Measurements from ENCODE around the gene UGT3A1. TPM values are rescaled to one million over a fixed set of nuclear protein-coding genes. Genes with fewer than 3 reads are reported as not detected.
"Not testable (repeated sequence)": the region's sequence is repeated elsewhere in the genome, so short reads cannot be mapped to it uniquely, and the experiment has no call there.

Gene UGT3A1
- total RNA-seq, 1 experiment from 2014 or later: 0.19 TPM

DNA sequence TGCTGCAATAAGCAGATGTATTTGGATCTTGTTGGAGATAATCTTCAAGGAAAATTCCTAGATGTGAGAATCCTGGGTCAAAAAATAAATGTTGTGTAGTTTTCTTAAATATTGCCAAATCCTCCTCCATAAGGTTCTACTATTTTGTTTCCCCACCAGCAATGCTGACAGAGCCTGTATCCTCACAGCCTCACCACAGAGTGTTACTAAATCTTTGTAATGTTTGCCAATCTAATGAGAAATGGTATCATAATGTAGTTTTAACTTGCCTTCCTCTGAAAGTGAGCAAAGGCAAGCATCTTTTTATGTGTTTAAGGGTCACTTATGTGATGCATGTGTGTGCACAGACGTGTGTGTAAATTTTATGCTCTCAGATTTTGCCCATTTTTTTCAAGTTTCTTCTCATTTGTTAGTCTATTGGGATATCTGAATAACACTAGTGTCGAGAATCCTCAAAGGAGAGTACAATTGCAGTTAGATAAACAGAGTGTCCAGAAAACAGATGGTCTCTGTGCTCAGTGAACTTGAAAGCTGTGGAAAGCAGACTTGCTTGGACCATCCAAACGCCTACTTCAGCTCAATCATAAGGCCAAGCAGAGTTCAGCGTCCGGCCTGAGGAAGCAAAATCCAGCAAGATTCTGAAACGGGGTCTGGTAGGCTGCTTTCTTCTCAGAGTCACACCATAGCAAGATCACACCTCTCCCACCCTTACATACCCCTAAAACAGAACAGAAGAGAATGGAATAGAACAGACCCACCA is 35.7 kb upstream of the UGT3A1 start:
- no peaks in the 10 kb centered on the region for H3K27me3 ChIP-seq (replicated peaks; ENCODE audit: insufficient read depth, low read depth, low read length, poor library complexity)
- CTCF ChIA-PET: no interaction called here
- no peaks in the 10 kb centered on the region for H3K4me1 ChIP-seq (ENCODE audit: insufficient read depth, low read length, poor library complexity, severe bottlenecking)
- intact Hi-C loops (cut with micrococcal nuclease; ENCODE audit: unreplicated experiment): no loop called here
- peaks cover 14% of the 10 kb centered on the region for H3K9me3 ChIP-seq (ENCODE audit: low read depth, low read length, poor library complexity, severe bottlenecking)
- no peak overlapping the region for H3K27ac ChIP-seq (ENCODE audit: low read depth, low read length, poor library complexity, severe bottlenecking)
- no peak overlapping the region for H3K4me3 ChIP-seq (ENCODE audit: low read depth, low read length, poor library complexity, severe bottlenecking)
- POLR2A ChIA-PET (ENCODE audit: low non-redundant PET): no interaction called here
- BruUV-seq (replicated peaks): TSS peak; percentile 2
- no peak for DNase-seq (ENCODE audit: low spot score)
- TF ChIP-seq EZH2 (IDR thresholded peaks at IDR 0.05; ENCODE audit: borderline replicate concordance, low read depth, low read length, poor library complexity, severe bottlenecking): no peak
- TF ChIP-seq, protein P1, sequence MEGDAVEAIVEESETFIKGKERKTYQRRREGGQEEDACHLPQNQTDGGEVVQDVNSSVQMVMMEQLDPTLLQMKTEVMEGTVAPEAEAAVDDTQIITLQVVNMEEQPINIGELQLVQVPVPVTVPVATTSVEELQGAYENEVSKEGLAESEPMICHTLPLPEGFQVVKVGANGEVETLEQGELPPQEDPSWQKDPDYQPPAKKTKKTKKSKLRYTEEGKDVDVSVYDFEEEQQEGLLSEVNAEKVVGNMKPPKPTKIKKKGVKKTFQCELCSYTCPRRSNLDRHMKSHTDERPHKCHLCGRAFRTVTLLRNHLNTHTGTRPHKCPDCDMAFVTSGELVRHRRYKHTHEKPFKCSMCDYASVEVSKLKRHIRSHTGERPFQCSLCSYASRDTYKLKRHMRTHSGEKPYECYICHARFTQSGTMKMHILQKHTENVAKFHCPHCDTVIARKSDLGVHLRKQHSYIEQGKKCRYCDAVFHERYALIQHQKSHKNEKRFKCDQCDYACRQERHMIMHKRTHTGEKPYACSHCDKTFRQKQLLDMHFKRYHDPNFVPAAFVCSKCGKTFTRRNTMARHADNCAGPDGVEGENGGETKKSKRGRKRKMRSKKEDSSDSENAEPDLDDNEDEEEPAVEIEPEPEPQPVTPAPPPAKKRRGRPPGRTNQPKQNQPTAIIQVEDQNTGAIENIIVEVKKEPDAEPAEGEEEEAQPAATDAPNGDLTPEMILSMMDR (conservative IDR thresholded peaks at IDR 0.05; ENCODE audit: low read depth, low read length): no peak
- H3K36me3 ChIP-seq (ENCODE audit: insufficient read depth, low read length, poor library complexity, severe bottlenecking): peaks cover 3% of the 10 kb centered on the region

DNA sequence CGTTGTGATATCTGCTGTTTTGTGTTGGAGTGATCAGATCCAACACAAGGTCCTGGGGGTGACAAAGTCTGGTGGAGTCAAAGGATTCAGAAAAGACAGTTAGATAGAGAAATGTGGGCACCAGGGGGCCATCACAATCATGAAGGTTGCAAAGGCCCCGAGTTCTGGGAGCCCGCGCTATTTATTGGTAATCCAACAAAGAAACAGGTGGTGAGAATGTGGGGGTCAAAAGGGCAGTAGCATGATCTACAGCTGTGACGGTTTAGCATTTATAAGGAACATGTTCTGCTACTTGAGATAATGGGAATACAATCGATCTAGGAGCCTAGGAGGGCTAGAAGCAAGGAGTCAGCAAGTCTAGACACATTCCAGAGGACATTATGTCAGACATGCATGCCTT is 31.1 kb upstream of the UGT3A1 start:
- POLR2A ChIA-PET (ENCODE audit: low non-redundant PET); DNase-seq (ENCODE audit: low spot score); intact Hi-C loops (cut with micrococcal nuclease; ENCODE audit: unreplicated experiment); CTCF ChIA-PET; H3K27me3 ChIP-seq (replicated peaks; ENCODE audit: insufficient read depth, low read depth, low read length, poor library complexity); H3K27ac ChIP-seq (ENCODE audit: low read depth, low read length, poor library complexity, severe bottlenecking); BruUV-seq (replicated peaks); H3K36me3 ChIP-seq (ENCODE audit: insufficient read depth, low read length, poor library complexity, severe bottlenecking); H3K4me3 ChIP-seq (ENCODE audit: low read depth, low read length, poor library complexity, severe bottlenecking); H3K4me1 ChIP-seq (ENCODE audit: insufficient read depth, low read length, poor library complexity, severe bottlenecking): not testable (repeated sequence)
- H3K9me3 ChIP-seq (ENCODE audit: low read depth, low read length, poor library complexity, severe bottlenecking): peaks cover 21% of the 10 kb centered on the region

DNA sequence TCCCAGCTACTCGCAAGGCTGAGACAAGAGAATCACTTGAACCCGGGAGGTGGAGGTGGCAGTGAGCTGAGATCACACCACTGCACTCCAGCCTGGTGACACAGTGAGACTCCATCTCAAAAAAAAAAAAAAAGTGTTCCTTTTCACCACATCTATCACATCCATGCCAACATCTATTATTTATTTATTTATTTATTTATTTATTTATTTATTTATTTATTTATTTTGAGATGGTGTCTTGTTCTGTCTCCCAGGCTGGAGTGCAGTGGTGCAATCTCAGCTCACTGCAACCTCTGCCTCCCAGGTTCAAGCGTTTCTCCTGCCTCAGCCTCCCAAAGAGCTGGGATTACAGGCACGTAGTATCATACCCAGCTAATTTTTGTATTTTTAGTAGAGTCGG is 28.4 kb upstream of the UGT3A1 start:
- DNase-seq (ENCODE audit: low spot score); H3K4me1 ChIP-seq (ENCODE audit: insufficient read depth, low read length, poor library complexity, severe bottlenecking); intact Hi-C loops (cut with micrococcal nuclease; ENCODE audit: unreplicated experiment); BruUV-seq (replicated peaks); H3K27ac ChIP-seq (ENCODE audit: low read depth, low read length, poor library complexity, severe bottlenecking); H3K36me3 ChIP-seq (ENCODE audit: insufficient read depth, low read length, poor library complexity, severe bottlenecking); H3K27me3 ChIP-seq (replicated peaks; ENCODE audit: insufficient read depth, low read depth, low read length, poor library complexity); H3K4me3 ChIP-seq (ENCODE audit: low read depth, low read length, poor library complexity, severe bottlenecking); POLR2A ChIA-PET (ENCODE audit: low non-redundant PET); CTCF ChIA-PET: not testable (repeated sequence)
- peaks cover 15% of the 10 kb centered on the region for H3K9me3 ChIP-seq (ENCODE audit: low read depth, low read length, poor library complexity, severe bottlenecking)

DNA sequence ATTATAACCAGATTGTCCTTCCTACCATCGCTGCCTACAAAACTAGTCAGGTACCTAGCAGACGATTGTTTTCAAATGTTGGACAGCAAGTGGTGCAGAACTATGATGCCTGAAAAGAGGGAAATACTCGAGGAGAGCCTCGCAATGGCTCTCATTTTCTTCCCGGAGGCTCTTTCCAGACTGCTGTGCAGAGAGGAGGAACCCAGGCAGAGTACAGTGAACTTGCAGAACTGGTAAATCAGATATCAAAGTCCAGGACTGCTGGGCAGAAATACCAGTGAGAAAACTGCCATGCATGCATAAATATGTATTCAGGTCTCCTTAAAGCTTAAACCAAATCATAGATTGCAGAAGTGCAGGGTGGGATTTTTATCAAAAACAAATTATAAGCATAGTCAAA is 26.4 kb upstream of the UGT3A1 start:
- BruUV-seq (replicated peaks): no TSS peak
- POLR2A ChIA-PET (ENCODE audit: low non-redundant PET): no interaction called here
- no peaks in the 10 kb centered on the region for H3K36me3 ChIP-seq (ENCODE audit: insufficient read depth, low read length, poor library complexity, severe bottlenecking)
- no peak for TF ChIP-seq EZH2 (IDR thresholded peaks at IDR 0.05; ENCODE audit: borderline replicate concordance, low read depth, low read length, poor library complexity, severe bottlenecking)
- TF ChIP-seq, protein P1 (conservative IDR thresholded peaks at IDR 0.05; ENCODE audit: low read depth, low read length): no peak
- no peak for DNase-seq (ENCODE audit: low spot score)
- intact Hi-C loops (cut with micrococcal nuclease; ENCODE audit: unreplicated experiment): no loop called here
- peaks cover 8% of the 10 kb centered on the region for H3K9me3 ChIP-seq (ENCODE audit: low read depth, low read length, poor library complexity, severe bottlenecking)
- CTCF ChIA-PET: no interaction called here
- H3K4me1 ChIP-seq (ENCODE audit: insufficient read depth, low read length, poor library complexity, severe bottlenecking): no peaks in the 10 kb centered on the region
- H3K4me3 ChIP-seq (ENCODE audit: low read depth, low read length, poor library complexity, severe bottlenecking): no peak overlapping the region
- no peaks in the 10 kb centered on the region for H3K27me3 ChIP-seq (replicated peaks; ENCODE audit: insufficient read depth, low read depth, low read length, poor library complexity)
- H3K27ac ChIP-seq (ENCODE audit: low read depth, low read length, poor library complexity, severe bottlenecking): no peak overlapping the region

Measured in A673 (cell line).